ENCODE measurements around the gene NPAS1.
"Not testable (repeated sequence)": the region's sequence is repeated elsewhere in the genome, so short reads cannot be mapped to it uniquely, and the experiment has no call there.

The NPAS1 gene

GRCh38 chr19:47047272-47047762 lies 27.7 kb downstream of the NPAS1 start:
- DNase-seq = no peak

GRCh38 chr19:47047763-47048405 lies 28.2 kb downstream of the NPAS1 start:
- DNase-seq = peak; percentile 30

DNA sequence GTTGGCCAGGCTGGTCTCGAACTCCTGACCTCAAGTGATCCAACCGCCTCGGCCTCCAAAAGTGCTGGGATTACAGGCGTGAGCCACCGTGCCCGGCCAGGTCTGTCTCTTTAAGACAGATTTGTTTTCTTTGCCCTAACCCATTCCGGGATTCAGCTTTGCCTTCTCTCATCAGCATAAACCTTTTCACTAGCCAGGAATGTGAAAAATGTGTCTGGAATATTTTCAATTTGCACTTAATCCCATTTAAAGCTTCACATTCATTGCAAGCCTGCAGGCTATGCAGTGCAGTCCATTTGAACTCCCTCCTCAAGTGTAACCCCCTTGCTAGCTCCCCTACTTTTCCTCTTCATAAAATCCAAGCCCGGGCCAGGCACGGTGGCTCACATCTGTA lies 29.7 kb downstream of the NPAS1 start:
- no peak for DNase-seq

DNA sequence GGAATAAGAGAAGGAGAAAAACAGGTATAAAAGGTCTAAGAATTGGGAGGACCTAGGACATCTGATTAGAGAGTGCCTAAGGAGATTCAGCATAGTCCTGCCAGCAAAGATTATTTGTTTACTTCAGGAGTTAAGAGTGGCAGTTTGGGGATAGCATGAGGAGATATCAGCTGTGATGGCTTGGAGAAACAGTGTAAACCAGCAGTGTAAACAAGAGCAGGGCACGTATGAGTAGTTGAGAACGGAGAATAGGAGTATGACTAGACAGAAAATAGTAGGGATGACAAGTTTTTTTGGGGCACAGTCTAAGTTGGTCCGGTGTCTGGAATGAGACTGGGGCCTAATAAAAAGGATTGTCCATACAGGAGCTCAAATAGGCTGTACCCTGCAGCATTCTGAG lies 30.9 kb downstream of the NPAS1 start:
- DNase-seq = not testable (repeated sequence)

GRCh38 chr19:47056411-47056810 lies 36.8 kb downstream of the NPAS1 start:
- DNase-seq = no peak

GRCh38 chr19:47057328-47057727 lies 37.7 kb downstream of the NPAS1 start:
- DNase-seq = no peak

GRCh38 chr19:47058621-47059022 lies 39.0 kb downstream of the NPAS1 start:
- DNase-seq = no peak

GRCh38 chr19:47063874-47064273 lies 44.2 kb downstream of the NPAS1 start:
- DNase-seq = no peak

DNA sequence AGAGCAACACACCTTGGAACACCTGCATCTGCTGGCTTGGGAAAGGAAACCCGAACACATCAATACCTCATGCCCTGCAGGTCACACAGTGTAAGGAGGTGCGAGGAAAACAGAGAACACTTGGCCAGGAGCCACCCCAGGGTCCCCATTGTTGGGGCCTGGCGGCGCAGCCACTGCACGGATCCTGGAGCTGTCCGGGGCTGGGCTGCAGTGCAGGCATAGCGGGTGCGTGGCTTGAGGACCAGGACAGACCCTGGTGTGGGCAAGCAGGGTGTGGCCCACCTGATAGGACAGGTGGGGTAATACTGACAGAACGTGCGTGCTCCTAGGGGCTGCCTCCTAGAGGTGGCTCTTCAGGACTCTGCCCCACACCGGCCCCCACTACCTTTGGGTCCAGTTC lies 45.6 kb downstream of the NPAS1 start:
- DNase-seq = no peak

GRCh38 chr19:47066376-47067214 lies 47.0 kb downstream of the NPAS1 start:
- DNase-seq = no peak

DNA sequence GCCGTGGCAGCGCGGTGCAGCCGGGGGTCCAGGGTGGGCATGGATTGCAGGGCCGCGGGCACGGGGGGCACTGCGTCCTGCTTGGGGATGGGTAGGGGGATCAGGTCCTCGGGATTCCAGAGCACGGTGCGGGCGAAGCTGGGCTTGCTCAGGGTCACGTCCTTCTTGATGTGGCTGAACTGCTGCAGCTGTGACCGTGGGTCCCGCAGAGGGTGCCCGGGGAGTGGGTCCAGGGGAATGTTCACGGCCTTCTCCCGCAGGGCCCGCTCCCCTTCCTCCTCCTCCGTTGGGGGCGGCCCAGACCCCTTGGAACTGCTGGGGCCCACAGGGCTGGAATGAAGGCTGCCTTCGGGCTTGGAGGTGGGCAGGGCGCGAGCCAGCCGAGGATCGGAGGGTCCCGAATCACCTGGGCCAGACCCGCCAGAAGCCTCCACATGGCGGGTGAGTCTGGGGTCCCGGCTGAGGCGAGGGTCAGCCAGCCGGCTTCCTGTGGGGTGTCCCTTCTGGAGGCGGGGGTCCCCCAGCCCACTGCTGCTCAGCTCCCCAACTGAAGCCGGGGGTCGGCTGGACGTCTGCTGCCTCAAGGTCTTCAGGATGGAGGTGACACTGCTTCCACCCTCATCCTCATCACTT lies 47.7 kb downstream of the NPAS1 start:
- no peak for DNase-seq

- no peak for DNase-seq
Observed at GRCh38 chr19:47068246-47068645, 48.6 kb downstream of the NPAS1 start.

DNA sequence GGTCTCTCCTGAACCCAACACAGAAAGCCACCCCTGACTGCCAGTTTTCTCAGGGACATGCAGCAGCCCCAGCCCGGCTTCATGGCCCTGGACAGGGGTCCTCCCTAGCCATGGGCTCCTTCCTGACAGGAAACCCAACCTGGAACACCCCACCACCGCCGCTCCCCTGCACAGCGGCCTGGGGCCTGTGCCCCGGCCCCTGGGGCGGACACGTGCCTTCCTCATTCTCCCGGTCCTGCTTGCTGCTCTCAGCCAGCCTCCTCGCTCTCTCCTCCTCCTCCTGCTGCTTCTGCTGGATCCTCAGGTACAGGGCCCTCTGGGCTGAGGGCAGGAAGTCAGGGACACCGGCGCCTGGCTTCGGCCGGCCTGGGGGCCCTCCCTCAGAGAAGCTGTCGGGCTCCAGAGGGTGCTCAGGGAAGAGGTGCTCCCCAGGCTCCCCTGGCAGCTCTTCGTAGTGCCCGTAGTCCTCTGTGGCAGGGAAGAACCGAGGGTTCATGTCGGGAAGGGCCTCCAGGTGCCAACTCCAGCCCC lies 49.3 kb downstream of the NPAS1 start:
- no peak for DNase-seq

GRCh38 chr19:47069795-47070194 lies 50.2 kb downstream of the NPAS1 start:
- no peak for DNase-seq

DNA sequence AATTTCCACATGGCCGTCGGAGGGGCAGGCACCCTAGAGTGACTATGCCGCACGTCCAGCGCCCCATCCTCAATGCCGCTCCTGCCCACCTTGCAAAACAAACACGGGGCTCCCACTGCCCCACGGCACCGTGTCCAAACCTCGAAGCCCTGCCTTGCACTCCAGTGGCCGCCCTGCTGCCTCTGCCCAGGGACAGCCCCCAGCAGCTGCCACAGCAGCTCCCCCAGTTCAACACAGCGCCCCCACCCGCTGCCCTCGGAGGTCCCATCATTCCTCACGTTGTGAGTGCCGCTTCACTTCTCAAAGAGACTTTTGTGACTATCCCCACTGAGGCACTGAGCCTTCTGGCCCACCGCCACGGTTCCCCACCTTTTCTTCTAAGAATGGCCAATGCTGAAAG lies 51.1 kb downstream of the NPAS1 start:
- DNase-seq = no peak

DNA sequence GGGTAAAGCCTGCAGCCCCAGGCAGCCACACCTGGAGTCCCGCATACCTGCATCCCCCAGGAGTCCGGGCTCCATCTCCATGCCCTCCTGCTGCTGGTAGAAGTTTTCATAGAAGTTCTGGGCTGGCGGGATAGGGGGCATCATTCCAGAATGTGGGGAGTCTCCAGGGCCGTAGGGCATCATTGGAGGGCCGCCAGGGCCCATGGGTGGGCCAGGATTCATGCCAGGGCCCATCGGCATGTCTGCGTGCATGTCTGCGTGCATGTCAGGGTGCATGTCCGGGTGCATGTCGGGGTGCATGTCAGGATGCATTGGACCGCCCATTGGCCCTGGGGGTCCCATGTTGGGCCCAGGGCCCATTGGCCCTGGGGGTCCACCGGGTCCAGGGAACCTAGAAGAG lies 52.1 kb downstream of the NPAS1 start:
- DNase-seq = no peak

DNA sequence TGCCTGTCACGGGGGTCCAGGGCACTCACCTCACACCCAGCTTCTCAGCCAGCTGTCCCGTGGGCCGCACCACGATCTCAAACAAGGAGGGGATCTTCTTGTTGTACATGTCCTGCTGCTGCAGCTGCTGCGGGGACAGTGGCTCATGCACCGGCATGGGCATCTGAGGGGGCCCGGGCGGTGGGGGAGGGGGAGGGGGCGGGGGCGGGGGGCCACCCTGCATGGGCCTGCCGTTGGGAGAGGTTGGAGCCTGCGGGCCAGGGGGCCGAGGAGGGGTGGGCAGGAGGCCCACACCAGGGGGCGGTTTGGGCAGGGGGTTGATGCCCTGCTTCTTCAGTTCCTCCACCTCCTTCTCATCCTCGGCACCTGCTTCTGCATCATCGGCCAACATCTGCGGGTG lies 52.7 kb downstream of the NPAS1 start:
- DNase-seq = no peak

DNA sequence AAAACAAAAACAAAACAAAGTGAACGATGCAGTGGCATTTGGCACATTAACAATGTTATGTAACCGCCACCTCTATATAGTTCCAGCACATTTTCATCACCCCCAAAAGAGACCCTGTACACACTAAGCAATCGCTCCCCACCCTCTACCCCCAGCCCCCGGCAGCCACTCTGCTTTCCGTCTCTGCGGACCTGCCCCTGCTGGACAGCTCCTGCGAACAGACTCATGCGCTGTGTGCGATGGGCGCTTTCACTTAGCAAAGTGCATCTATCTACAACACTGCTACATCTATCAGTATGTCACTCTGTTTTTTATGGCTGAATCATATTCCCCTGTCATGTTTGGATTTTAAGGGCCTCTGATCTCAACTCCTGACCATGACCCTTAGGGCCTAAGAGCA lies 53.9 kb downstream of the NPAS1 start:
- no peak for DNase-seq

DNA sequence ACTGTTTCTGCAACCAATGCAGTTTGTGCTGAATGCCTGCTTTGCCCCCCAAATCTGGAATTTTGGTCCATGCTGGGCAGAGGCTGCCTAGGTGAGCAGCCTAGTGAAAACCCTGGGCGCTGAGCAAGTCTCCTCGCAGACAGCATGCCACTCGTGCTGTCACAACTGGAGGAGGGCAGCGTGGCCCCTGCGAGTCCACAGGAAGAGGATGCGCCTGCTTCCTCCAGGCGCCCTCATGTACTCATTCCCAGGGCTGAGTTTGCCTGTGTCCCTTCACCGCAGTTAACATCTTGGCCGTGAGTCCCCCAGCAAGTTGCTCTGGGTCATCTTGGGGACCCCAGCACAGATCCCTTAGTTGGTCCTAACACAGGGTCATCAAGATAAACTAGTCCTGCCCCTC lies 55.0 kb downstream of the NPAS1 start:
- no peak for DNase-seq

DNA sequence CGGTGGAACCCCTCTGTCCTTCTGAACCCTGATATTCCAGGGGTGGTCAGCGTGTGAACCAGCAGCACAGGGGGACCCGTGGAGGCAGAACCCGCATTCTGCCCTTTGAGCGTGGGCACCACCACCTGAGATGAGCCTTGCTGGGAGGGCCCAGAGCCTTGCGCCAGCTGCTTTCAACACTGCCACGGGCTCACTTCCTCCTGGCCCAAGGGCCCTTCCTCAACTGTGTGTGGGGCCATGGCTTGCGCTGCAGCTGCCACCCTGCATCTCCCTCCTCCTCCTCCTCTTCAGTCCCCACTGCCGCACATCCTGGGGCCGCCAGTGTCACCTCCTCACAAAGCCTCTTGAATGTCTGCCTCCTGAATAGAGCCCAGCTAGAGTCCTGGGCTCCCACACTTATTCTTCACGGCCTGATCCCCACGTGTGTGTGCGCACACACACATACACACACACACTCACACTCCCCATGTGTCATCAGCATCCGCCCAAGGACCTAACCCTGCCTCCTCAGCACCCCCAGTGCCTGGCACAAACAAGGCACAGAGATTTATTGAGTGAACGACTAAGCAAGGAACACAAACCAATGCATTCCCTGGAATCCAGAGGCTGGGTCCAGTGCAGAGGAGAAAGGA lies 55.7 kb downstream of the NPAS1 start:
- DNase-seq = no peak

GRCh38 chr19:47075941-47076340 lies 56.3 kb downstream of the NPAS1 start:
- no peak for DNase-seq

DNA sequence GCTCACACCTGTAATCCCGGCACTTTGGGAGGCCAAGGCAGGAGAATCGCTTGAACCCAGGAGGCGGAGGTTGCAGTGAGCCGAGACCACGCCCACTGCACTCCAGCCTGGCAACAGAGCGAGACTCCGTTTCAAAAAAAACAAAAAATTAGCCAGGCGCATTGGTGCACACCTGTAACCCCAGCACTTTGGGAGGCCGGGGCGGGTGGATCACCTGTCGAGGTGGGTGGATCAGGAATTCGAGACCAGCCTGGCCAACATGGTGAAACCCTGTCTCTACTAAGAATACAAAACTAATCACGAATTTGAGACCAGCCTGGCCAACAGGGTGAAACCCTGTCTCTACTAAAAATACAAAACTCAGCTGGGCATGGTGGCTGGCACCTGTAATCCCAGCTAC lies 58.7 kb downstream of the NPAS1 start:
- not testable (repeated sequence) for DNase-seq

GRCh38 chr19:47081095-47081494 lies 61.5 kb downstream of the NPAS1 start:
- DNase-seq = no peak
